ENCODE measurements around the gene FAM89A. TPM values are rescaled to one million over a fixed set of nuclear protein-coding genes. Genes with fewer than 3 reads are reported as not detected.

FAM89A gene
- total and polyA plus RNA-seq, 2 of the 13 experiments (the other 11 are each of a cell fraction or from before 2014, with no cell fraction given), result 0.35 to 0.44 TPM

DNA sequence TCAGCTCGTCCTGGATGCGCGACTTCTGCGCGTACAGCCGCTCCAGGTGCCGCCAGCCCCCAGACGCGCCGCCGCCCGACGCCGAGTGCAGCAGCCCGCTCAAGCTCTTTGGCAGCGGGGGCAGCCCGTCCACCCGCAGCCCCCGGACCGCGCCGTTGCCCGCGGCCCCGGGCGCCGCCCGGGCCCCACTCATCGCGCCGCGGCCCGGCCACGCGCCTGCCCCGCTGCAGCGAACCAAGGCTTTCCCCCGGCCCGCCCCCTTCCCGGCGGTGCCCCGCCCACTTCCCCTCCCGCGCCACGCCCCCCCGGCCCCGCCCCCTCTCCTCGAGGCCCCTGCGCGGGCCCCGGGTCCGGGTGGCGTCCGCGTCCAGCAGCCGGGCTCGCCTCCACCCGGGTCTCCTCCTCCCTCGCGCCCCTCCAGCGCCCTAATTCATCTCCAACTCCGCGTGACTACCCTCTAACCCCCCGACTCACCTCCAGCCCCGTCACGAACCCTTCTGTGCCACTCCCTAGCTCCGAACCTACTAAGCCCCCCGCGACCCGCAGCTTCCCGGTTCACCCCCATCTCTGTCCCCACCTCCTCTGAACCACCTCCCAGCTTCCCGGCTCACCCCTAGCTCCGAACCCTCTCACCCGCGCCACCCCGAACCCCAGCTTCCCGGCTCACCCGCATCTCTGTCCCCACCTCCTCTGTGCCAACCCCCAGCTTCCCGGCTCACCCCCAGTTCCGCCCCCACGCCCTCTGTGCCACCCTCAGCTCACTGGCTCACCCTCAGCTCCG lies at the start of gene FAM89A (continued):
- TF ChIP-seq ZNF777 (CRISPR knock-in tag; IDR thresholded peaks at IDR 0.05), result peak; percentile 25; the same call in 1 of the 2 replicates
- TF ChIP-seq ZNF816 (CRISPR knock-in tag; IDR thresholded peaks at IDR 0.05; ENCODE audit: borderline replicate concordance), result no peak
- TF ChIP-seq ONECUT2 (CRISPR knock-in tag; IDR thresholded peaks at IDR 0.05), result no peak

GRCh38 chr1:231084353-231084752 lies 44.3 kb upstream of the FAM89A start:
- H3K4me3 ChIP-seq (replicated peaks in 1 of 3; ENCODE audit: insufficient read depth in 1 of 3, low read depth in 2 of 3, low read length in 3 of 3), result no peak overlapping the region
- no peaks in the 10 kb centered on the region for H3K4me1 ChIP-seq (ENCODE audit: insufficient read depth, low read length)
- CTCF ChIA-PET (ENCODE audit: low intra/inter-chr PET ratio, low total read pairs), result no interaction called here
- FAIRE-seq (no peak), DNase-seq (ENCODE audit: low spot score) (no peak), ATAC-seq (no peak)
- WGBS (ENCODE audit: low lambda C conversion rate), result 32% methylated on average over 5 of the region's 5 CpGs
- H3K9me3 ChIP-seq (ENCODE audit: low read length), result no peaks in the 10 kb centered on the region
- no peaks in the 10 kb centered on the region for H3K36me3 ChIP-seq (replicated peaks in 1 of 2; ENCODE audit: control insufficient read depth in 1 of 2, insufficient read depth in 2 of 2, low read length in 2 of 2)
- intact Hi-C loops (cut with micrococcal nuclease; ENCODE audit: unreplicated experiment) (no loop called here), in situ Hi-C loops (cut with HindIII; ENCODE audit: extremely low pct_ligation_motif_present, low pct_unique_long_range_greater_than_20kb) (no loop called here)
- POLR2A ChIA-PET, result no interaction called here
- H3K79me2 ChIP-seq (ENCODE audit: insufficient read depth, low read length), result no peaks in the 10 kb centered on the region
- TF ChIP-seq PRDM4 (CRISPR knock-in tag; IDR thresholded peaks at IDR 0.05; ENCODE audit: borderline replicate concordance) (no peak), ZNF329 (CRISPR knock-in tag; IDR thresholded peaks at IDR 0.05; ENCODE audit: low read depth) (no peak), ZNF343 (CRISPR knock-in tag; IDR thresholded peaks at IDR 0.05) (no peak), EED (CRISPR knock-in tag; IDR thresholded peaks at IDR 0.05) (no peak), ARID3A (IDR thresholded peaks at IDR 0.05; ENCODE audit: low read depth, low read length) (no peak)
- TF ChIP-seq, protein P1, sequence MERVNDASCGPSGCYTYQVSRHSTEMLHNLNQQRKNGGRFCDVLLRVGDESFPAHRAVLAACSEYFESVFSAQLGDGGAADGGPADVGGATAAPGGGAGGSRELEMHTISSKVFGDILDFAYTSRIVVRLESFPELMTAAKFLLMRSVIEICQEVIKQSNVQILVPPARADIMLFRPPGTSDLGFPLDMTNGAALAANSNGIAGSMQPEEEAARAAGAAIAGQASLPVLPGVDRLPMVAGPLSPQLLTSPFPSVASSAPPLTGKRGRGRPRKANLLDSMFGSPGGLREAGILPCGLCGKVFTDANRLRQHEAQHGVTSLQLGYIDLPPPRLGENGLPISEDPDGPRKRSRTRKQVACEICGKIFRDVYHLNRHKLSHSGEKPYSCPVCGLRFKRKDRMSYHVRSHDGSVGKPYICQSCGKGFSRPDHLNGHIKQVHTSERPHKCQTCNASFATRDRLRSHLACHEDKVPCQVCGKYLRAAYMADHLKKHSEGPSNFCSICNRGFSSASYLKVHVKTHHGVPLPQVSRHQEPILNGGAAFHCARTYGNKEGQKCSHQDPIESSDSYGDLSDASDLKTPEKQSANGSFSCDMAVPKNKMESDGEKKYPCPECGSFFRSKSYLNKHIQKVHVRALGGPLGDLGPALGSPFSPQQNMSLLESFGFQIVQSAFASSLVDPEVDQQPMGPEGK (CRISPR knock-in tag; IDR thresholded peaks at IDR 0.05), result no peak
- TF ChIP-seq, protein P2, sequence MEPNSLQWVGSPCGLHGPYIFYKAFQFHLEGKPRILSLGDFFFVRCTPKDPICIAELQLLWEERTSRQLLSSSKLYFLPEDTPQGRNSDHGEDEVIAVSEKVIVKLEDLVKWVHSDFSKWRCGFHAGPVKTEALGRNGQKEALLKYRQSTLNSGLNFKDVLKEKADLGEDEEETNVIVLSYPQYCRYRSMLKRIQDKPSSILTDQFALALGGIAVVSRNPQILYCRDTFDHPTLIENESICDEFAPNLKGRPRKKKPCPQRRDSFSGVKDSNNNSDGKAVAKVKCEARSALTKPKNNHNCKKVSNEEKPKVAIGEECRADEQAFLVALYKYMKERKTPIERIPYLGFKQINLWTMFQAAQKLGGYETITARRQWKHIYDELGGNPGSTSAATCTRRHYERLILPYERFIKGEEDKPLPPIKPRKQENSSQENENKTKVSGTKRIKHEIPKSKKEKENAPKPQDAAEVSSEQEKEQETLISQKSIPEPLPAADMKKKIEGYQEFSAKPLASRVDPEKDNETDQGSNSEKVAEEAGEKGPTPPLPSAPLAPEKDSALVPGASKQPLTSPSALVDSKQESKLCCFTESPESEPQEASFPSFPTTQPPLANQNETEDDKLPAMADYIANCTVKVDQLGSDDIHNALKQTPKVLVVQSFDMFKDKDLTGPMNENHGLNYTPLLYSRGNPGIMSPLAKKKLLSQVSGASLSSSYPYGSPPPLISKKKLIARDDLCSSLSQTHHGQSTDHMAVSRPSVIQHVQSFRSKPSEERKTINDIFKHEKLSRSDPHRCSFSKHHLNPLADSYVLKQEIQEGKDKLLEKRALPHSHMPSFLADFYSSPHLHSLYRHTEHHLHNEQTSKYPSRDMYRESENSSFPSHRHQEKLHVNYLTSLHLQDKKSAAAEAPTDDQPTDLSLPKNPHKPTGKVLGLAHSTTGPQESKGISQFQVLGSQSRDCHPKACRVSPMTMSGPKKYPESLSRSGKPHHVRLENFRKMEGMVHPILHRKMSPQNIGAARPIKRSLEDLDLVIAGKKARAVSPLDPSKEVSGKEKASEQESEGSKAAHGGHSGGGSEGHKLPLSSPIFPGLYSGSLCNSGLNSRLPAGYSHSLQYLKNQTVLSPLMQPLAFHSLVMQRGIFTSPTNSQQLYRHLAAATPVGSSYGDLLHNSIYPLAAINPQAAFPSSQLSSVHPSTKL (CRISPR knock-in tag; IDR thresholded peaks at IDR 0.05), result no peak
- no peak overlapping the region for H3K27ac ChIP-seq (ENCODE audit: extremely low read length, insufficient read depth, low read length)
- no peak overlapping the region for H3K9ac ChIP-seq (ENCODE audit: insufficient read depth, low read depth, low read length)
- no peak overlapping the region for H2AFZ ChIP-seq (ENCODE audit: low read length)
- no peak overlapping the region for H3K4me2 ChIP-seq (ENCODE audit: low read depth, low read length)
- no peaks in the 10 kb centered on the region for H4K20me1 ChIP-seq (ENCODE audit: insufficient read depth, low read length)
- BruUV-seq (replicated peaks), result no TSS peak
- no peaks in the 10 kb centered on the region for H3K27me3 ChIP-seq (ENCODE audit: control insufficient read depth in 1 of 2, insufficient read depth in 2 of 2, low read length in 2 of 2)

Data from HepG2 (cell line).